Chondrocyte (in vitro differentiated cells): ENCODE results near the gene ISCU. TPM values are rescaled to one million over a fixed set of nuclear protein-coding genes. Genes with fewer than 3 reads are reported as not detected.

Source experiments
- DNase-seq: peaks from one replicate; pipeline ENCODE4 v3.0.0; 2021; ENCODE audit warnings: mixed read lengths, low spot score
- H3K27ac Mint-ChIP-seq: one replicate; pipeline ENCODE4 v1.8.0; 2021; ENCODE audit warnings: mild to moderate bottlenecking, moderate library complexity, mixed read lengths; ENCODE audit not compliant: unreplicated experiment
- H3K27me3 Mint-ChIP-seq: 2 replicates; pipeline ENCODE4 v1.8.0; 2021; ENCODE audit warnings: low read depth, mixed read lengths
- H3K36me3 Mint-ChIP-seq: 2 replicates; pipeline ENCODE4 v1.8.0; 2021; ENCODE audit warnings: low read depth, mixed read lengths
- H3K4me1 Mint-ChIP-seq: 2 replicates; pipeline ENCODE4 v1.8.0; 2021; ENCODE audit warnings: low read depth, mild to moderate bottlenecking, mixed read lengths
- H3K4me3 Mint-ChIP-seq: one replicate; pipeline ENCODE4 v1.8.0; 2021; ENCODE audit warnings: mild to moderate bottlenecking, moderate library complexity, mixed read lengths; ENCODE audit not compliant: unreplicated experiment
- H3K9me3 Mint-ChIP-seq: 2 replicates; pipeline ENCODE4 v1.8.0; 2021; ENCODE audit warnings: low read depth, mixed read lengths
- CTCF ChIP-seq: fragments of 200-600 bp; sonication (generic); IDR thresholded peaks from 2 replicates; pipeline ENCODE4 v1.5.0; 2021; ENCODE audit warnings: antibody characterized with exemption, mild to moderate bottlenecking, moderate library complexity
- total RNA-seq: library from RNA; stranded (reverse); gene quantifications from 3 replicates; pipeline ENCODE4 v1.2.1, GENCODE V29; 2021

Gene ISCU
- total RNA-seq, 1 donor from 2014 or later = 84.8 TPM

GRCh38 chr12:108531929-108532848 lies 30.2 kb upstream of the ISCU start:
- H3K4me1 Mint-ChIP-seq = no peaks in the 10 kb centered on the region
- no peak overlapping the region for H3K4me3 Mint-ChIP-seq
- no peak overlapping the region for H3K27ac Mint-ChIP-seq
- TF ChIP-seq CTCF = no peak
- H3K36me3 Mint-ChIP-seq = peaks cover 32% of the 10 kb centered on the region
- DNase-seq = no peak
- no peaks in the 10 kb centered on the region for H3K27me3 Mint-ChIP-seq
- H3K9me3 Mint-ChIP-seq = no peaks in the 10 kb centered on the region

GRCh38 chr12:108538146-108538545 lies 24.2 kb upstream of the ISCU start:
- no peak for DNase-seq
- TF ChIP-seq CTCF = no peak
- H3K27ac Mint-ChIP-seq = no peak overlapping the region
- H3K36me3 Mint-ChIP-seq = peaks cover 23% of the 10 kb centered on the region
- H3K27me3 Mint-ChIP-seq = no peaks in the 10 kb centered on the region
- H3K4me3 Mint-ChIP-seq = no peak overlapping the region
- peaks cover 8% of the 10 kb centered on the region for H3K4me1 Mint-ChIP-seq
- no peaks in the 10 kb centered on the region for H3K9me3 Mint-ChIP-seq

DNA sequence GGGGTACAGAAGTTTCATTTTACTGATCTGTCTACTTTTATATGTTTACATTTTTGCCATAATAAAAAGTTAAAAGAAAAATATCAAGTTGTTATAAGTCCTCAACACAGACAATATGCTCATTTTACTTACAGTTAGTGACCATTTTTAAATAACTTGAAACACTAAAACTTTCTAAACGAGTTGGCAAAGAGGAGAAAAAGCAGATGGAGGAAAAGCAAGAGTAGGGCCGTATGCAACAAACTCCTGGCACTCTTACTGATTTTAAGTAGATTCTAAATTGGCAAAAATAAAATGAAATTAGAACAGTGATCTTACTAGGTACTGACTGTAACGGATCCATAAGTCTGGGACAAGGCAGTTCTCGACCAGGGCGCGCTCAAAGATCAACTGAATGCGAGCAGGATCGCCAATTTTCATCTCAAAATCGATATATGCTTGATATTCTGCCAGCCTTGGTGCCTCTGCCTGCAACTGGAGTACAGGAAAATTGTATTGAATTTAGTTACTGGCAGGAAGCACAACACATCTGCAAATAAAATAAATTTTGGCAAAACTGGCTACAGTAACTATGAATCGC lies 23.7 kb upstream of the ISCU start:
- Mint-ChIP-seq H3K4me3 (no peak overlapping the region), H3K36me3 (peaks cover 26% of the 10 kb centered on the region), H3K4me1 (peaks cover 8% of the 10 kb centered on the region), H3K27ac (no peak overlapping the region), H3K27me3 (no peaks in the 10 kb centered on the region), H3K9me3 (no peaks in the 10 kb centered on the region)
- no peak for TF ChIP-seq CTCF
- DNase-seq = no peak

DNA sequence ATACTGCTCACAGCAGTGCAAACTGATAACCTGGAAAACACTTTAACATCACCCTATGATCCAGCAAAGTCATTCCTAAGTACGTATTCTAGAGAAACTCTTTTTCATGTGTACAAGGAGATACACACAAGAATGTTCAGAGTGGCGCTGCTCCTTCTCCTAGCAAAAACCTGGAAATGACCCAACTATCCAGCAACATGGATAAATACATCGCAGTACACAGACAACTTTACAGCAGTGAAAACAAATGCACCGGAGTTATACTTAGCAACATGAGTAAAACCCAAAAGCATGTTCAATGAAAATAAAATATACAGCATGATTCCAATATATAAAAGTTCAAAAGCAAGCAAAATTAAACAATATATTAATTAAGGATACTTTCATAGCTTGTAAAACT lies 20.1 kb upstream of the ISCU start:
- no peak for TF ChIP-seq CTCF

GRCh38 chr12:108543652-108544051 lies 18.7 kb upstream of the ISCU start:
- DNase-seq = no peak
- Mint-ChIP-seq H3K36me3 (peaks cover 27% of the 10 kb centered on the region), H3K27me3 (no peaks in the 10 kb centered on the region), H3K27ac (no peak overlapping the region), H3K4me1 (peaks cover 8% of the 10 kb centered on the region), H3K9me3 (no peaks in the 10 kb centered on the region), H3K4me3 (no peak overlapping the region)
- no peak for TF ChIP-seq CTCF

More for the DNA sequence above, 20.1 kb upstream of the ISCU start:
- peaks cover 30% of the 10 kb centered on the region for H3K36me3 Mint-ChIP-seq
- no peak overlapping the region for H3K27ac Mint-ChIP-seq
- H3K27me3 Mint-ChIP-seq = no peaks in the 10 kb centered on the region
- no peaks in the 10 kb centered on the region for H3K9me3 Mint-ChIP-seq
- DNase-seq = no peak
- peaks cover 8% of the 10 kb centered on the region for H3K4me1 Mint-ChIP-seq
- no peak overlapping the region for H3K4me3 Mint-ChIP-seq
